K562 (cell line): ENCODE measurements around the gene FGFR1OP2. TPM values are rescaled to one million over a fixed set of nuclear protein-coding genes. Genes with fewer than 3 reads are reported as not detected.

Source experiments
- ATF2 ChIP-seq: sonication (generic); formaldehyde crosslinking; IDR thresholded peaks from 2 replicates; pipeline ENCODE4 v1.8.1; 2022; ENCODE audit warnings: missing genetic modification reagents
- ATF7 ChIP-seq: fragments of 450-650 bp; IDR thresholded peaks from 2 replicates; pipeline ENCODE4 v1.7.1; 2014; ENCODE audit warnings: mild to moderate bottlenecking, moderate library complexity
- CREB3L1 ChIP-seq: fragments of 450-650 bp; IDR thresholded peaks from 2 replicates; pipeline ENCODE4 v1.6.1; 2014; ENCODE audit warnings: low read depth, mild to moderate bottlenecking, moderate library complexity, borderline replicate concordance
- FOXP1 ChIP-seq: sonication (generic); formaldehyde crosslinking; IDR thresholded peaks from 2 replicates; pipeline ENCODE4 v1.8.0; 2022; ENCODE audit warnings: mild to moderate bottlenecking, missing genetic modification reagents
- HDAC2 ChIP-seq: fragments of 450-650 bp; IDR thresholded peaks from 2 replicates; pipeline ENCODE4 v1.6.1; 2016; ENCODE audit warnings: mild to moderate bottlenecking
- HMBOX1 ChIP-seq: sonication (generic); IDR thresholded peaks from 2 replicates; pipeline ENCODE4 v1.6.1; 2016
- HMG20A ChIP-seq: fragments of 450-650 bp; formaldehyde crosslinking; conservative IDR thresholded peaks from 2 replicates; pipeline ENCODE4 v1.4.0; 2020; ENCODE audit warnings: mild to moderate bottlenecking, mixed read lengths
- KLF13 ChIP-seq: fragments of 450-650 bp; IDR thresholded peaks from 2 replicates; pipeline ENCODE4 v1.6.1; 2016; ENCODE audit warnings: missing genetic modification characterization, low read depth, mild to moderate bottlenecking, missing compliant biosample characterization, moderate library complexity, borderline replicate concordance
- POLR3A ChIP-seq: IDR thresholded peaks from 2 replicates; pipeline ENCODE4 v1.6.1; 2011; ENCODE audit warnings: borderline replicate concordance, mild to moderate bottlenecking, moderate library complexity; ENCODE audit not compliant: insufficient read length, insufficient read depth; ENCODE audit errors: extremely low read depth
- RB1 ChIP-seq: fragments of 450-650 bp; IDR thresholded peaks from 2 replicates; pipeline ENCODE4 v1.6.1; 2017; ENCODE audit warnings: low read depth, mild to moderate bottlenecking
- RBBP5 ChIP-seq: fragments of 200-600 bp; sonication (generic); IDR thresholded peaks from 2 replicates; pipeline ENCODE4 v1.6.1; 2012; ENCODE audit warnings: borderline replicate concordance, mild to moderate bottlenecking, low read length, control low read depth, inconsistent platforms; ENCODE audit not compliant: insufficient read depth, poor library complexity, severe bottlenecking
- SAFB ChIP-seq: fragments of 200-400 bp; formaldehyde crosslinking; IDR thresholded peaks from 2 replicates; pipeline ENCODE4 v1.6.1; 2017; ENCODE audit warnings: low read depth, low read length, borderline replicate concordance
- SUPT5H ChIP-seq: fragments of 450-650 bp; IDR thresholded peaks from 2 replicates; pipeline ENCODE4 v1.6.1; 2016
- ZBTB26 ChIP-seq: fragments of 450-650 bp; formaldehyde crosslinking; IDR thresholded peaks from 2 replicates; pipeline ENCODE4 v1.4.0; 2022; ENCODE audit warnings: missing genetic modification characterization
- ZNF511 ChIP-seq: sonication (generic); formaldehyde crosslinking; IDR thresholded peaks from 2 replicates; pipeline ENCODE4 v1.8.0; 2022; ENCODE audit warnings: mild to moderate bottlenecking, missing genetic modification reagents
- ZNF639 ChIP-seq, 2 experiments: fragments of 200-800 bp in 1 of 2; sonication (Bioruptor generic) in 1 of 2; sonication (generic) in 1 of 2; formaldehyde crosslinking in 1 of 2; IDR thresholded peaks in 1 of 2; conservative IDR thresholded peaks in 1 of 2; 2 replicates each; pipeline versions ENCODE4 v1.5.0 to v1.6.1; 2016 to 2020; ENCODE audit warnings: missing compliant biosample characterization in 1 of 2, missing genetic modification characterization in 1 of 2, missing genetic modification reagents in 1 of 2
- polyA plus RNA-seq, 8 experiments: library from polyadenylated mRNA; depleted of rRNA in 4 of 8; stranded (reverse) in 5 of 8; unstranded in 3 of 8; fragments of >200 nt; fragmentation: Nextera tagmentation in 2 of 8; fragmentation: Illumina TruSeq in 1 of 8; extraction: Ambion mirVana in 2 of 8; extraction: Trizol in 1 of 8; gene quantifications; 2 replicates each; pipeline versions ENCODE4 v1.2.1 to v1.2.3, GENCODE V29; 2011 to 2014; ENCODE audit warnings: inconsistent platforms in 1 of 8, missing spikeins in 1 of 8
- total RNA-seq, 7 experiments: library from RNA; depleted of rRNA in 6 of 7; stranded (reverse); fragments of >200 nt in 6 of 7; fragmentation: Illumina TruSeq in 2 of 7; extraction: Trizol in 2 of 7; gene quantifications; 2 replicates each; pipeline versions ENCODE4 v1.2.1 to v1.2.3, GENCODE V29; 2011 to 2021; ENCODE audit warnings: low replicate concordance in 1 of 7

The FGFR1OP2 gene
- total and polyA plus RNA-seq, 9 of the 15 experiments (the other 6 are each of a cell fraction or from before 2014, with no cell fraction given): 31.6 to 49.0 (median 37.1) TPM

- TF ChIP-seq ATF2 (no peak), KLF13 (tag) (peak; percentile 23; the same call in 1 of the 2 replicates), FOXP1 (CRISPR knock-in tag) (peak; percentile 55; the same call in 1 of the 2 replicates), SAFB (peak; percentile 28; the same call in 1 of the 2 replicates), HMG20A (CRISPR knock-in tag) (no peak), ZNF639 (CRISPR knock-in tag; conservative IDR thresholded peaks at IDR 0.05 in 1 of 2, IDR thresholded peaks at IDR 0.05 in 1 of 2) (peak in 1 of 2 experiments; percentile 90; a peak in 2 of 4 replicates), ZBTB26 (CRISPR knock-in tag) (peak; percentile 76; the same call in 1 of the 2 replicates), ATF7 (0 out of 2 replicates have a peak, but pooled peaks have one; percentile 25), RBBP5 (peak; percentile 17), ZNF511 (CRISPR knock-in tag) (peak; percentile 81; the same call in 1 of the 2 replicates), RB1 (peak; percentile 56; the same call in 1 of the 2 replicates), CREB3L1 (peak; percentile 80), HMBOX1 (peak; percentile 15; the same call in 1 of the 2 replicates), POLR3A (no peak), SUPT5H (peak; percentile 97), HDAC2 (0 out of 2 replicates have a peak, but pooled peaks have one; percentile 56)
Observed at GRCh38 chr12:26937863-26938700, at the start of gene FGFR1OP2, which contains the start of gene INTS13 (continued).
